ENCODE data around the gene AMD1.

AMD1 gene

DNA sequence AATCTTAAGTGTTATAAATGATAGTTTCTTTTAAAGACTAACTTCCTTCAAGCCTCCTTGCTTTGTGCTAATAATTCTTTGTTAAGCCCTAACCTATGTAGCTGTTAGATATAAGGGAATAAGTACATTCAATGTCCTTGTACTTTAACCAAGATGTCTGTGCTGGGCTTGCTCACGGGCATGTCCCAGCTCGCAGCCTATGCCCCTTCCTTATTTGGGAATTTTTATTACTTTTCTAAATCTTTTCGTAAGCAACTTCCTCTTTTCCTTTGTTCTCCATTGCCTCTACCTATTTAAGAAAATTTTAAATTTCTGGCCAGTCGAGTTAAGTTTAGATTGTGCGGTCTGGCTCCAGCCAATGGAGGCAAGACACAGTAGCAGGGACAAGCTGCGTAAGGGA, 33.3 kb upstream of the AMD1 start:
- no peaks in the 10 kb centered on the region for H3K4me1 Mint-ChIP-seq
- H3K4me3 Mint-ChIP-seq: no peak overlapping the region
- H3K9me3 Mint-ChIP-seq: no peaks in the 10 kb centered on the region
- H3K27ac Mint-ChIP-seq: no peak overlapping the region
- TF ChIP-seq, protein P1, sequence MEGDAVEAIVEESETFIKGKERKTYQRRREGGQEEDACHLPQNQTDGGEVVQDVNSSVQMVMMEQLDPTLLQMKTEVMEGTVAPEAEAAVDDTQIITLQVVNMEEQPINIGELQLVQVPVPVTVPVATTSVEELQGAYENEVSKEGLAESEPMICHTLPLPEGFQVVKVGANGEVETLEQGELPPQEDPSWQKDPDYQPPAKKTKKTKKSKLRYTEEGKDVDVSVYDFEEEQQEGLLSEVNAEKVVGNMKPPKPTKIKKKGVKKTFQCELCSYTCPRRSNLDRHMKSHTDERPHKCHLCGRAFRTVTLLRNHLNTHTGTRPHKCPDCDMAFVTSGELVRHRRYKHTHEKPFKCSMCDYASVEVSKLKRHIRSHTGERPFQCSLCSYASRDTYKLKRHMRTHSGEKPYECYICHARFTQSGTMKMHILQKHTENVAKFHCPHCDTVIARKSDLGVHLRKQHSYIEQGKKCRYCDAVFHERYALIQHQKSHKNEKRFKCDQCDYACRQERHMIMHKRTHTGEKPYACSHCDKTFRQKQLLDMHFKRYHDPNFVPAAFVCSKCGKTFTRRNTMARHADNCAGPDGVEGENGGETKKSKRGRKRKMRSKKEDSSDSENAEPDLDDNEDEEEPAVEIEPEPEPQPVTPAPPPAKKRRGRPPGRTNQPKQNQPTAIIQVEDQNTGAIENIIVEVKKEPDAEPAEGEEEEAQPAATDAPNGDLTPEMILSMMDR (IDR thresholded peaks at IDR 0.05): no peak
- H3K27me3 Mint-ChIP-seq (ENCODE audit: low read depth, poor library complexity): peaks cover 3% of the 10 kb centered on the region
- H3K36me3 Mint-ChIP-seq (ENCODE audit: low read depth): no peaks in the 10 kb centered on the region
- DNase-seq: no peak

DNA sequence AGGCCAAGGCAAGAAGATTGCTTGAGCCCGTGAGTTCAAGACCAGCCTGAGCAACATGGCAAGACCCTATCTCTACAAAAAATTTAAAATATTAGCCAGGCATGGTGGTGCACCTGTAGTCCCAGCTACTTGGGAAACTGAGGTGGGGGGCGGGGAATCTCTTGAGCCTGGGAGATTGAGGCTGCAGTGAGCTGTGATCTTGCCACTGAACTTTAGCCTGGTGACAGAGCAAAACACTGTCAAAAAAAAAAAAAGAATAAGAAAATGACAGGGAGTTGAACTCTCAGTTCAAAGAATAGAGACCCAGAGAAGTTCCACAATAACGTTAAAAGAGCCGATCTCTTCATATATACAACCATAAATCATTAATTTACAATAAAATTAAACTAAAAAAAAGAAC, 24.8 kb upstream of the AMD1 start:
- Mint-ChIP-seq H3K27me3 (ENCODE audit: low read depth, poor library complexity) (peaks cover 7% of the 10 kb centered on the region), H3K9me3 (no peaks in the 10 kb centered on the region), H3K27ac (no peak overlapping the region), H3K4me1 (no peaks in the 10 kb centered on the region), H3K36me3 (ENCODE audit: low read depth) (no peaks in the 10 kb centered on the region), H3K4me3 (no peak overlapping the region)
- no peak for DNase-seq
- TF ChIP-seq, protein P1 (IDR thresholded peaks at IDR 0.05): no peak

DNA sequence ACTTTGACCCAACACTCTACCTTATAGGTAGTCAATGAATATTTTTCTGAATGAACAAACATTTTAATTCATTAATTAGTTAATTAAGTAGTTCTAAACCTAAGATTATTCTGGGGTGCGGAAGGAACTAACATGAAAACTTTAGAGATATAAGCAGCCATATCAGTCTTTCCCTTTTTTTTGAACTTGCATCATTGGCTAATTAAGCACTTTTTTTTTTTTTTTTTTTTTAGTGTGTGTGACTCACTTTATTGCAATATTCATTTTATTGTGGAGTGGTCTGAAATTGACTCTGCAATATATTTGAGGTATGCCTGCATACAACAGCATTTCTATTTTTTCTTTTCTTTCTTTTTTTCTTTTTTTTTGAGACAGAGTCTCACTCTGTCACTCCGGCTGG, 21.8 kb upstream of the AMD1 start:
- Mint-ChIP-seq H3K36me3 (ENCODE audit: low read depth) (no peaks in the 10 kb centered on the region), H3K4me1 (no peaks in the 10 kb centered on the region), H3K4me3 (no peak overlapping the region), H3K27me3 (ENCODE audit: low read depth, poor library complexity) (peaks cover 4% of the 10 kb centered on the region), H3K9me3 (no peaks in the 10 kb centered on the region), H3K27ac (no peak overlapping the region)
- no peak for DNase-seq
- TF ChIP-seq, protein P1 (IDR thresholded peaks at IDR 0.05): no peak

DNA sequence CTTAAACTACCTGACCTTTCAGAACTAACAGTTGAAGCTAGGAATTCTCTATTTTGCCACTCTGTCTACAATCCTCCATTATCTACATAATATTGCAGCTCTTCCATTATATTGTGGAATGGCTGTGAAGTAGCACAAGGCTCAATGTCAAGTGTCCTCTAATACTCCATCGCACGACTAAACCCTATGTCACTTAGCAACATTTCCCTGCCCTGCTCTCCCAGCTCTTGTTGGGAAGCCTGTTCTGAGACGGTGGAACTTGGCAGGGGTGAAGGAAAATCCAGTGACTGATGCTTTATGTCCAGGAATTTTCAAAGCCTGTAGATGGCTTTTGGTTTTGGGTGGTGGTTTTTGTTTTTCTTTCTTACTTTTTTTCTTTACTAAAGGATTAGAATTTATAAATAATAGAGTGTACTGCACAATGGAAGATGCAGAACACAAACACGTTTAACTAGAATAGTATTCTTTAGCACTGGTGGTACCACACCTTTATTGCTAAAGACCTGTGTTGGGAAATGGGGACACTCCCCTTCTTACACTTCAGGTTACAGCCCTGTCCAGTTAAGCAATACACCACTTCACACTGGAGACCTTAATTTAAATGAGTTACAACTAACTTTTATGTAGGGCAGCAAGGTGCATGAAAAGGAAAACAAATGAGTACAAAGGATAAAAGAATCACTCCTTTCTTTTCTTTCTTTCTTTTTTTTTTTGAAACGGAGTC, 20.7 kb upstream of the AMD1 start:
- Mint-ChIP-seq H3K4me1 (no peaks in the 10 kb centered on the region), H3K27me3 (ENCODE audit: low read depth, poor library complexity) (no peaks in the 10 kb centered on the region), H3K27ac (no peak overlapping the region), H3K36me3 (ENCODE audit: low read depth) (no peaks in the 10 kb centered on the region), H3K9me3 (no peaks in the 10 kb centered on the region), H3K4me3 (no peak overlapping the region)
- no peak for DNase-seq
- TF ChIP-seq, protein P1 (IDR thresholded peaks at IDR 0.05): no peak

DNA sequence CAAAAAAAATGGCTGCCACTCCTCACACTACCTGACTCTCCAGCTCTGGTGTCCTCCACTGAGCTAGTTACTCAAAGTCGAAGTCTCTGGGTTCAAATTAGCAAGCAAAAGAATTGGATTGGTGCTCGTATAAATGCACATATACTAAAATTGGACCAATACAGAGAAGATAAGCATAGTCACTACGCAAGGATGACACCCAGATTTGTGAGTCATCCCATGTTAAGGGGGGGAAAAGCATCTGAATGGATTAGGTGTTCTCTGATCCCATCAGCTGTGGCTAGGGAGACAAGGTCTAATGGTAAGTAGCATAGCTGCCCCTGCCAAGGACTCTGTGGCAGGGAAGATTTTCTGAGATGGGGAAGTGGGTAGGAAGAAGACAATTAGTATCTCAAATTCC, 18.3 kb upstream of the AMD1 start:
- no peak for DNase-seq
- Mint-ChIP-seq H3K4me1 (peaks cover 5% of the 10 kb centered on the region), H3K27ac (no peak overlapping the region), H3K9me3 (no peaks in the 10 kb centered on the region), H3K36me3 (ENCODE audit: low read depth) (no peaks in the 10 kb centered on the region), H3K4me3 (no peak overlapping the region), H3K27me3 (ENCODE audit: low read depth, poor library complexity) (no peaks in the 10 kb centered on the region)
- TF ChIP-seq, protein P1 (IDR thresholded peaks at IDR 0.05): no peak

DNA sequence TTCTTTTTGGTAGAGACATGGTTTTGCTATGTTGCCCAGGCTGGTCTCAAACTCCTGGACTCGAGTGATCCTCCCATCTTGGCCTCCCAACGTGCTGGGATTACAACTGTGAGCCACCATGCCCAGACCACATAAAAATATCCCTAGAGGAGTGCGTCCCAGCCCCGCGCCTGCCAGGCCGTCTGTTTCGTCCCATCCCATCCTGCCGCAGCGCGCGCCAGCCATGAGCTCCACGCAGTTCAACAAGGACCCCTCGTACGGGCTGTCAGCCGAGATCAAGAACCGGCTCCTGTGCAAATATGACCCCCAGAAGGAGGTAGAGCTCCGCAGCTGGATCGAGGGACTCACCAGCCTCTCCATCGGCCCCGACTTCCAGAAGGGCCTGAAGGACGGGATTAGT, 16.6 kb upstream of the AMD1 start:
- no peak overlapping the region for H3K4me3 Mint-ChIP-seq

More for the DNA sequence above, 16.6 kb upstream of the AMD1 start:
- Mint-ChIP-seq H3K9me3 (no peaks in the 10 kb centered on the region), H3K36me3 (ENCODE audit: low read depth) (no peaks in the 10 kb centered on the region), H3K4me1 (peaks cover 5% of the 10 kb centered on the region), H3K27ac (no peak overlapping the region), H3K27me3 (ENCODE audit: low read depth, poor library complexity) (no peaks in the 10 kb centered on the region)
- TF ChIP-seq, protein P1 (IDR thresholded peaks at IDR 0.05): no peak
- no peak for DNase-seq
